Forelimb muscle (tissue), 1 donor: ENCODE results near the gene BNIP3. TPM values are rescaled to one million over a fixed set of nuclear protein-coding genes. Genes with fewer than 3 reads are reported as not detected.

Experiments used
- DNase-seq: peaks from one replicate; pipeline ENCODE4 v3.0.0-alpha.2; 2013; ENCODE audit warnings: low read depth
- polyA plus RNA-seq: library from polyadenylated mRNA; unstranded; fragments of 120-200 nt; gene quantifications from one replicate; pipeline ENCODE4 v1.2.1, GENCODE V29; 2013; ENCODE audit not compliant: insufficient read length

BNIP3 gene, protein sequence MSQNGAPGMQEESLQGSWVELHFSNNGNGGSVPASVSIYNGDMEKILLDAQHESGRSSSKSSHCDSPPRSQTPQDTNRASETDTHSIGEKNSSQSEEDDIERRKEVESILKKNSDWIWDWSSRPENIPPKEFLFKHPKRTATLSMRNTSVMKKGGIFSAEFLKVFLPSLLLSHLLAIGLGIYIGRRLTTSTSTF
- polyA plus RNA-seq: 39.7 TPM

DNA sequence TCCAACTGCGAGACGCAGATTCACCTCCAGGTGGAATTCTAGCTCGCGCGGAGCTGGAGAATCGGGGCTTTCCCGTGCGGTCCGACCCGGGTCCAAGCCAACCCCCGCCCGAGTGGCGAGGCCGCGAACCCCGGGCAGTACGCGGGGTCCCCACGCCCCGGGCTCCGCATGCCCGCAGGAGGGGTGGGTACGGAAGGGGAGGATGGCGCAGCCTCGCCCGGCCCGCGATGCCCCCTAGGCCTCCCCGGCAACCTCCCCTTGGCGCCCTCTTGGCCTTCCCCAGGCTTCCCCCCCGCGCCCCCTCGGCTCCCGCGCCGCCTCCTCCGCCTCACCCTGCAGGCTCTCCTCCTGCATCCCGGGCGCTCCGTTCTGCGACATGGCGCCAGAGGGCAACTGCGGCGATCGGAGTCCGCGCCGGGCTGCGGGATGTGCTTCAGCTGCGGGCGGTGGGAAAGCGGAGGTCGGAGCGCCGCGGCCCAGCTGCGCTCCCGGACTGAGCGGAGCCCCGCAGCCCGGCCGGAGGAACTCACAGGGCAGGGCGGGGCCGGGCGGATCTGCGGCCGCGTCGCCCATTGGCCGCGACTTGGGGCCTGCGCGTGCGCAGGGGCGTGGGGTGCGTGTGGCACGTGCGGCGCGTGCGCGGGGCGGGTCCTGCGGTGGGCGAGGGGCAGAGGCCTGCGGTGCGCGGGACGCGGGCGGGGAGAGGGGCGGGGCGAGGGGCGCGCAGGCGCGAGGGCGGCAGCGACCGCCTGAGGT is at the start of gene BNIP3:
Gene BNIP3 (minus strand): TSS at position 495 of the 756 bp plus-strand sequence. CDS start 117 bp downstream, at position 378.
- DNase-seq: peak; percentile 76

DNA sequence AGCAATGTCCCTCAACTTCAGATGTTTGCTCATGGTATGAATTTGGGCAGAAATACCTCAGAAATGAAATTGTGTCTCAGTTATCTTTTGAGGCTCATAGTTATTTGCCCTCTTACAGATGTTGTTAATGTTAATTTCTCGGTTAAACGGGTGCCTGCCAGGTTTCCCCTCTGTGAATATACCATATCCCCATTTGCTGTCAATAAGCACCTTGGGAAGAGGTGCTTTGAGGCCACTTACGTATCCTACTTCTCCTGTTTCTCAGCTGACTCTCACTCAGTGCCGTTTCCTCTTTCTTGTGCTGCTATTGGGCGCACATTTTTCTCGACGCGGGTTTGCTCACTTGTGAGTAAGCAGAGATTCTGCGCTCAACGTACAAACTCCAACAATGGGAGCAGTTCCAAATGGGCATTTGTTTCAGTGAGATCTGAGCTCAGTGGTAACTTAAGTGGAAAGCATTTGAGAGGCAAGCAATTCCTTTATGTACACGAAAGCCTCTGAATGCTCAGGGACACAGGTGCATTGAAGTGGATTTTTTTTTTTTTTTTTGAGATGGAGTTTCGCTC is 49.3 kb upstream of the BNIP3 start:
- DNase-seq: no peak

DNA sequence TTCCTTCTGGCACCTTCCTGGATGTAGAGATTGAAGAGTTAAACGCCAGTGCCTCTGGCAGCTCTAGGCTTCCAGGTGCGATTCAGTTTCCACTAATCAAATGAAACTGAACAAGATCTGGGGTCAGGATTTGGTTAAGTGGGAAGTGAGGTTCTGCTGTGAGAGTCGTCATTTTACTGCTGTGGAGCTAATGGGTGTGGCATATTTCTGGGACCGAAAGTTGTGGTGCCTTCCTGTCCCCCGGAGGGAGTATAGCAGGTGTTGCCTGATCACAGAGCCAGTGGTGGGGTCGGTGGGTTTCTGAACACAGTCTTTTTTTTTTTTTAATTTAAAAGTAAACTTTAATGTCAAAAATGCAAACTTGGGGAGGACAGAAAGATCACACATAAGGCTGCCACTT is 47.0 kb upstream of the BNIP3 start:
- no peak for DNase-seq

DNA sequence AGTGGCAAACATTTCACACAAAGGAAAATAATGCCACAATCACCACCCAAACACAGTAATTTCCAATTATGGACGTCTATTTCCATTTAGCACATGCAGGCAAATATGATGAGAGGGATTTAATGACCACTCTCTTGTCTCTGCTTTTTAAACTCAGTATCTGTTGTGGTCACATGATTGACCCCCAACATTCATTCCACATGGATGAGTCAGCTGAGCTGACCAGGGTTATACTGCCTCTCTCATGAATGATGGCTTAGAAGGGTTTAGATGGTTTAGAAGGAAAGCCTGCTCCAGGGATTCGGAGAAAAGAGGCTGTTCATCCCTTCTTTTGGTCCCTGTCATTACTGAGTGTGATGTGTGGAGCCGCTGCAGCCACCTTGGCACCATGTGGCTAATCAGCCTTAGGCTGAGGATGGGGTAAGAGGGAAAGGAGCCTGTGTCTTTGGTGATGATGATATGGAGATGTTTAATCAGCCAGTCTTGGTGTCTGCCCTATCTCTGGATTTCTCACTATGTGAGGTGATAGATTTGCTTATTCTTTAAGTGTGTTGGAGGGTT is 45.8 kb upstream of the BNIP3 start:
- no peak for DNase-seq

DNA sequence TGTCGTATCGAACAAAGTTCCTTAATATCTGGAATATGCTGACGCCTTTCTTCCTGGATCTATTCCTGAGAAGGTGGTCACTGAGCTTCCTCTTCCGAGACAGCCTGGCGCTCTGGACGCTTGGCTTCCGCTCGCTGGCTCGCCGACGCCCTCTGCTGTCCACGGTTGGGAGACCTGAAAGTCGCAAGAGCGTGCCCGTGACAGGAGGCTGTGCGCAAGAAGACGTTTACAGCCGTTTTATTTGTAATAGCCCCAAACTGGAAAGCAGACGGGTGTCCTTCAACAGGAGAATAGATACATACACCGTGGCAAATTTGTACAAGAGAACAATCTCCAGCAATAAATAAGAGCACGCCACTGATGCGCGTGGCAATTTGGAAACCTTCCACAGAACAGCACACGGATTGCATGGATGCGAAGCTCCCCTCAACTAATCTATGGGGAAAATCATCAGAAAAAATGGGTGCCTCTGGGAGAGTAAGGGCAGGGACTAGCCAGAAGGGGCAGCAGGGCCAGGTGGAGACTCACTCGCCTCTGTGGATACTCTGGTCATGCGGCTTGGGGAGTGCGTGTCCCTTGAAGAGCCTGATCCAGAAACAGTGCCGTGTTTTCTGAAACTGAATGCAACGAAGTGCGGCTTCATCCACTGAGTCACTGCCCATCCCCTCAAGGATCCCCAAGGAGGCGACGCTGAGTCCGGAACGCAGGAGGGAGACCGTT is 41.5 kb upstream of the BNIP3 start:
- peak; percentile 32 for DNase-seq

DNA sequence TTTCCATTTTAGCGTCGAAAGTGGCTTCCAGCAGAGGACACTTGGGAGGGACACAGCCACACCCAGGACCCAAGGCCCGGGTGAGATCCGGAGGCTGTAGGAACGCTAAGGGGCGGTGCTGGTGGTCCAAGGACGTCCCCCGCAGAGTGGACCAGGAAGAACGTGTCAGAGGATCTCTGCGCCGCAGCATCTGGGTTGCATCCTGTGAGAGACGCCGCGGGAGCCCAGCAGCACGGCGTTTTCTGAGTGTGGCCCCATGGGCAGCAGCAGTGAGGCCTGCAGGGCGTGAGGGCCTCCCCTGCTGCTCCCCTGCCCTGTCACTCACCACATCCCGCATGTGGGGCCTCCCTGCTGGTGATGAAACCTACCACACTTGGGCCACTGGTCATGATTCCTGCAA is 40.5 kb upstream of the BNIP3 start:
- no peak for DNase-seq

DNA sequence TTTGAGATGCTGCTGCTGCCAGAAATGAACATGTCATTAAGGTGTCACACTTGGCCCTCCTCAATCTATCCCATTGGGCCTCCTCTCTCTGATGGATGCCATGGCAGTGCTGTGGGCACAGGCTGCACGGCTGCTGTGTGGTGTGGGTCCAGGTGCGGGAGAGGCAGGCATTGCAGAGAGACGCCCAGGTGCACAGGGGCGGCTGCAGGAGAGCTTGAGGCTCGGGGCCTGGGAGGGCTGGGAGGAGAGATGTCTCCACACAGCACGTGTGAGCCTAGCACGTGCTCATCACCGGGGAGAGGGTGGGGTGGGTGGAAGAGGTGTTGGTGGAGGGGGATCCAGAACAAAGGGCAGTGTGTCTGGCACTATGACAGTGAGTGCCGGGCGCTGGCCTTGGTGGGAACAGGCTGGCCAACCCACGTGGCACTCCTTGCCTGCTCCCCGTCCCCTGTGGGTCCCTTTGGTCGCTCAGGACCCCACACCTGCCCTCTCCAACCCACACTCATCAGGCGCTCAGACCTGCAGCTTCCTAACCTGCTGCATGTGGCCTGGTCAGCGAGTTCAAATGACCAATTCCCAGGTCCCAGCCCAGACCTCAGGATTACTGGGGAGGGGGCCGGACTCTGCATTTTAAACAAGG is 39.9 kb upstream of the BNIP3 start:
- DNase-seq: no peak

DNA sequence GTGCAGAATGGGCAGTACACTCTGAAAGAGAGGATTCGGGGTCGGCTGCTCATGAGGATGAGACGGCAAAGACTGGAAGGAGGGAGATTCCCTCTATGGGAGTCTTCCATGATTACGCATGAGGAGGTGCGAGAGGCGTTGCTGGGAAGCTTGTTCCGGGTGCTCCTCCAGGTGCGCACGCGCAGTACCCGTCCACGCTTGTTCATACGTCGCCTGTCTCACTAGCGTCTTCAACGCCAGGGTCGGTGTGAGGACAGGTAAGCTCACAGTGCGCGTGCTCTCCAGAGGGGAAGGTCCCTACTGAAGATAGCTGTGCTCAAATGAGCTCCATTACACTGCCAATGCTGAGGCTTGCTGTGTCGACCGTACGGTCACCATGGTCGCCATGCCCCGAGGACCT is 39.3 kb upstream of the BNIP3 start:
- DNase-seq: no peak

DNA sequence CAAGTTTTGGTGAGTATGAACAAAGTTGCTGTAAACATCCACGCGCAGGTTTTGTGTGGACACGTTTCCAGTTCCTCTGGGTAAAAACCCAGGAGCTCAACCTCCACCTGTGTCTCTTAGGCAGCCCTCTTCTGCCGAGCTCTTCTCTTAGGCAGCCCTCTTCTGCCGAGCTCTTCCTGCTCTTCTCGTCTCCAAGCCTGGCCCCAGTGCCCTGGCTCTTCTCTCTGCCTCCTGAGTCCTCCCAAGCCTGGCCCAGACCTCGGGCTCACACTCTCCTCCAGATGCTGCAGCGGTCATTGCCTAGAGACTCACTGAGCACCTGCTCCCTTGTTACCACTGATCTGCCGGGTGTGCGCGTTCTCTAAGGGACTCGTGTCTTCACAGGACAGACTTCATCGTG is 38.7 kb upstream of the BNIP3 start:
- no peak for DNase-seq

DNA sequence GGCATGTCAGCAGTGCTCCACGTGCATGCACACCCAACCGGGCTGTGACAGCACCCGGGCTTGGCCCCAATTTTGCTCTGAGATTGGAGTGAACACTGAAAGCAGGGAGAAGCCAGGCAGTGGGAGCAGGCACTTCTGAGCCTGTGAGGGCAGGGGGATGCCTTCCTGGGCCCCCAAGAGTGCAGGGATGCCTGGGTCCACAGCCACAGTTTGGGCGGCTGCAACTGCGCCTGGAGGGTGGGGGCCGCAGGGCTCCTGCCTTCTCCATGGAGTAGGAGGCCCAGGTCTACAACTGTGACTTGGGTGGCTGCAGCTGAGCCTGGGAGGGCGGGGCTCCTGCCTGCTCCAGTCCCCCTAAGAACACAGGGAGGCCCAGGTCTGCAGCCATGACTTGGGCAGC is 37.6 kb upstream of the BNIP3 start:
- DNase-seq: no peak

DNA sequence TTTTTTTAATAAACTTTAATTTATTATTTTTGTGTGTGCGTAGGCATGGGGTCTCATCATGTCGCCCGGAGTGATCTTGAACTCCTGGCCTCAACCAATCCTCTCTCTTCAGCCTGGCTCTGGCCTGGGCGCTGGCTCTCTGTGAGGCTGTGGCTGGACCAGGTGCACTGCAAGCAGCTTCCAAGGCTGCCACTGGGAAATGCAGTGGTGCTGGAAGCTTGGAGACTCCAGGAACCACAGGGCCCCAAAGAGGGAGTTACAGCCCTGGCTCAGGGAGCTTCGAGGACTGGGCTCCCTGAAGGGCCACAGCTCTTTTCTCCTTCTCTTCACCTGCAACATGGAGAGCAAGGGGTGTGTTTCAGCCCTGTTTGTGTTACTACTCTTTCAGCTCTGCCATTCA is 36.7 kb upstream of the BNIP3 start:
- no peak for DNase-seq

DNA sequence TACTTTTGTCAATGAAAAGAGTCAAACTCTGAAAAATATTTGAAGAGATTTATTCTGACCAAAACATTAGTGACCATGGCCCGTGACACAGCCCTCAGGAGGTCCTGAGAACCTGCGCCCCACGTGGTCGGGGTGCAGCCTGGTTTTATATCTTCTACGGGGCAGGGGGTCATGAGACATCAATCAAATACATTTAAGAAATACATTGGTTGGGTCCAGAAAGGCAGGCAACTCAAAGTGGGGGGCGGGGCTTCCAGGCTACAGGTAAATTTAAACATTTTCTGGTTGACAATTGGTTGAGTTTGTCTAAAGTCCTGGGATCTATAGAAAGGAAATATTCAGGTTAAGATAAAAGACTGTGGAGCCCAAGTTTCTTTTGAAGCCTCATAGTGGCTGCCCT is 34.8 kb upstream of the BNIP3 start:
- no peak for DNase-seq

DNA sequence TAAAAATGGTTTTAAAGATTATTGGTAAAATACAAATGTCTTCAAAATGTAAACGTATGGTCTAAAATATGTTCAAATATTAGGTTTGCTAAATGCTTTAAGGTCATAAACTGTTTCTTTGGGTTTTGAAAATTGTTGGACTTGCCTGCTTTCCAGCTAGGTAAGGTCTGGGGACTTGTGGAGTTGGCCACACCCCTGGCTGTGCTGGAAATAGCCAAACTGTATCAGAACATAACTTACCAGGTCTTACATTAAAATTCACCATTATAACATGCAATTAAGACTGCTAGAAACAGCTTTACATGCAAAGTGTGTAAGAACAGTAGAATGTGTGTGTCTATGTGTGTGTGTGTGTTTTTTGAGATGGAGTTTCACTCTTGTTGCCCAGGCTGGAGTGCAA is 29.7 kb upstream of the BNIP3 start:
- no peak for DNase-seq

DNA sequence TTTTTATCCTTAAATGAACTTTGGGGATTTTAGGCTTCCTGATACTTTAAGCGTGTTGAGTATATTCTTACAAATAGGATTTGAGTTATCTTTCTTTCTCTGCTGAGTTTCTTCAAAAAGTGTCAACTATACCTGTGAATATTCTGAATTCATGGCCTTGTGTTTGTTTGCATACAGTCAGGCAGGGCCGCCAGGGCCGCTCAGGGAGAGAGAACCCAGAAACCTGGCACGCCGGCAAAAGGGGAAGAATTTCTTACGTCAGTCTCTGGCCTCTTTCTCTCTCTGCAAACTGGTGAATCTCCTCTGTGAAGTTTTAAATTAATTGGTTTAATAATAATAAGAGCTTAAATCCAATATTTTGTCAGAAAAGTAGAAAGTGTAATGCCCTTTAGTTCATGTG is 29.3 kb upstream of the BNIP3 start:
- DNase-seq: no peak

DNA sequence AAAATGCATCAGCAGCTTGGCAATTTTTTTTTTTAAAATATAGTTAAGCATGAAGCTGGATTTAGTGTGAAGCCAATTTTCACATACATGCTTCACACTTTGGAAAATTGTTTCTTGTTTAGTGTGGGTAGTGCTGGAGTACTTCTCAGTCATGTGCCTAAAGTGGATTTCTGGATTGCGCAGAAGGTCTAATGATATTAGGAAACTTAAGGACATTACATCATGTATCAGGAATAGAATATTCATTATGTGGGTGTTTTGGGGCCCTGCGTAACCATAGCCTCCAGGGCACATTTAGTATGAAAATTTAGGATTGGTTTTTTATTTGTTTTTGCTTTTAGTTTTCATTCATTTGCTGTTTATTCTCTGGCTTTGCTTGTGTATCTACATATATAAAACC is 28.8 kb upstream of the BNIP3 start:
- no peak for DNase-seq

DNA sequence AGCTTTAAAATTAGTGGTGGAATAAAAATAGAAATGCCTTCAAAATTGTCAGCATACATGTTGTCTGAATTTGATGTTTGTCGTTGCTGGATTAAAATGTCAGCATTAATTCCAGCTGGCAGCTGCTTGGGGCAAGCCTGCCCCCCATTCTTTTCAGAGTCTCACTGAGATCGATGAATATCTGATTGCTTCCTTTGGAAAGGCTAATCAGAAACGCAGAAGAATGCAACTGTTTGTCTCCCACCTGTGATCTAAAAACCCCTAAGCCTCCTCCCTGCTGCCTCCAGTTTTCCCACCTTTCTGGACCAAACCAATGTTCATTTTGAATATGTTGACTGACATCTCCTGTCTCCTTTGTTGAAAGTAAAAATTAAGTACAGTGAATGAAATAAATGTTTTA is 27.9 kb upstream of the BNIP3 start:
- DNase-seq: no peak

DNA sequence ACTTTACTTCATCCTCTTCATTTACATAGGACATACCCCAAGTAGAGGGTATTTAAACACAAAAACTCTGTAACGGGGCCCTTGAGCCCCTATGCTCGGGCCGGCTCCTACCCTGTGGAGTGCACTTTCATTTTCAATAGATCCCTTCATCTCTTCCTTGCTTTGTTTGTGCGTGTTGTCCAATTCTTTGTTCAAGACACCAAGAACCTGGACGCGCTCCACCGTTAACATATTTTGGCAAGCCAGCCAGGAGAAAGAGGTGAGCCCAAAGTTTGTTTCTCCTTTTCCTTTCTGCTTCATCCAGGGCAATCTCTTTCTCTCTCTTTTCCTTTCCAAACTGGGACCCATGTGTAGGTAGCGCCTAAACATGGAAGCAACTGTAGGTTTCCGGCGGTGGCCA is 26.0 kb upstream of the BNIP3 start:
- no peak for DNase-seq

DNA sequence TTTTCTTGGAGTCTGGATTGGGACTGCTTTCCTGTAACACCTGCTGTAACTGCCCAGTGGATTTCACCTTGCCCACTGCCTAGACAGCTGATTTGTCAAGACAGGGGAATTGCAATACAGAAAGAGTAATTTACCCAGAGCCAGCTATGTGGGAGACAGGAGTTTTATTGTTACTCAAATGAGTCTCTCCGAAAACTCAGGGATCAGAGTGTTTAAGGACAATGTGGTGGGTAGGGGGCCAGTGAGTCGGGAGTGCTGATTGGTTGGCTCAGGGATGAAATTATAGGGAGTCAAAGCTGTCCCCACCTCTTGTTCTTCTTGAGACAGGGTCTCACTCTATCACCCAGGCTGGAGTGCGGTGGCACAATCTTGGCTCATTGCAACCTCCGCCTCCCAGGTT is 25.2 kb upstream of the BNIP3 start:
- no peak for DNase-seq

DNA sequence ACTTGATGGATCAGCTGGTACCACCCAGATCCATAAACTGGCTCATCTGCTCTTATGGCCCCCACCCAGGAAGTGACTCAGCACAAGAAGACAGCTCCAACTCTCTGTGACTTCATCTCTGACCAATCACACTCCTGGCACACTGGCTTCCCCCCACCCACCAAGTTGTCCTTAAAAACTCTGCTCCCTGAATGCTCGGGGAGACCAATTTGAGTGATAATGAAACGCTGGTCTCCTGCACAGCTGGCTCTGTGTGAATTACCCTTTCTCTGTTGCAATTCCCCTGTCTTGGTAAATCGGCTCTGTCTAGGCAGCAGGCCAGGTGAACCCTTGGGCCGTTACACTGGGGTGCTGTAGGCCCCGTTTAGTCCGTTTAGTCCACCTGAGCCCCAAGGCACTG is 23.4 kb upstream of the BNIP3 start:
- no peak for DNase-seq

DNA sequence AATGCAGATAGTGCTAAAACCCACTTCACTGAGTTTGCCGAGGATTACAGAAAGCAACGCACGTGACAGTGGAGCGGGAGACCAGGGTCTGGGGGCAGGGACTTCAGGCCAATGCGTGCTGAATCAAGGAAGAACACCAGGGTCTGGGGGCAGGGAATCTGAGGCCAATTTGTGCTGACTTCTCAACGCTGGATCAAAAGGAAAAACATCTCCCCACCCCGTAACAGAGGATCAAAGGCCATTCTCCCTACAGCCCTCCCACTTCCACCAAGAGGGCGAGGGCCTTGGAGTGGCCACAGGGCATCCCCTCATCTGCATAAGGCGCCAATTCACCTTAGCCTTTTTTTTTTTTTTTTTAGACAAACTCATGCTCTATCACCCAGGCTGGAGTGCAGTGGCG is 22.3 kb upstream of the BNIP3 start:
- DNase-seq: no peak

DNA sequence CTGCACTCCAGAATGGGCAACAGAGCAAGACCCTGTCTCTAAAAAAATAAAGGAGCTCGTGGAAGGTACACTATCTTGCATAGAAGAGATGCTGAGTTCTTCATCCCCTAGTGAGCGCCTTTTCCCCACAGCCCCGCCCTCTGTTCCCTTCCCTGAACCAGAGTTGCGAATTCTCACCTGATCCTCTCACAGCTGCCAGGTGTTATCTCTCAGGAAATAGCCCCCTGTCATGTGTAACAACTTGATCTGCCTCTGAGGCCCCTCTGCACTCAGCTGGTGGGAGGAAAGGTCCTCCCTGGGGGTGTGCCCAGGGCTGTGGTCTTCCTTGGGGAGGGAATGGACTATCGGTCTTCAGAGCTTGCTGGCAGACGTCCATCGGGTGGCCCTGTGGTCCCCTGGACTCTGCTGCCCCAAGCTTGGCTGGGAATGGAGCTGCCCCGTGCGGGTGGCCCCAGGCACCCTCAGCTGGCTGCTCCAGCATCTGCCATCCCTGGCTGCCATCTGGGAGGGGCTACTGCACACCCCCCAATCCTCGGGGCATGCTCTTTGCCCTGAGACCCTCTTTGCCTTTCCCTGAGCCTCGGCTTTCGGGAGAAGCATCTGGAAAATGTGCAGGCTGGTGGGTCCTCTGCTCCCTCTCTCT is 21.7 kb upstream of the BNIP3 start:
- DNase-seq: no peak
